ENCODE results near the gene SORCS3.
A peak's percentile ranks its signal among the peaks of the same experiment; 100 is the strongest.

The SORCS3 gene

GRCh38 chr10:105128111-105128510, 487.0 kb downstream of the SORCS3 start:
- peak; percentile 11 for DNase-seq
- Histone ChIP-seq H3K27me3 (ENCODE audit: insufficient read depth, low read depth, severe bottlenecking) (no peaks in the 10 kb centered on the region), H3K4me3 (ENCODE audit: low read depth, low read length) (no peak overlapping the region), H3K36me3 (no peaks in the 10 kb centered on the region), H3K9me3 (ENCODE audit: severe bottlenecking) (no peaks in the 10 kb centered on the region), H3K27ac (no peak overlapping the region)
- TF ChIP-seq CTCF (IDR thresholded peaks at IDR 0.05; ENCODE audit: low read depth, low read length): no peak

- no peak for TF ChIP-seq CTCF (IDR thresholded peaks at IDR 0.05; ENCODE audit: low read depth, low read length)
- Histone ChIP-seq H3K27me3 (ENCODE audit: insufficient read depth, low read depth, severe bottlenecking) (no peaks in the 10 kb centered on the region), H3K9me3 (ENCODE audit: severe bottlenecking) (no peaks in the 10 kb centered on the region), H3K27ac (no peak overlapping the region), H3K36me3 (no peaks in the 10 kb centered on the region), H3K4me3 (ENCODE audit: low read depth, low read length) (no peak overlapping the region)
- DNase-seq: no peak
Measured at GRCh38 chr10:105138358-105138757, 497.3 kb downstream of the SORCS3 start.

- H3K27me3 ChIP-seq (ENCODE audit: insufficient read depth, low read depth, severe bottlenecking): no peaks in the 10 kb centered on the region
- DNase-seq: no peak
- no peak overlapping the region for H3K27ac ChIP-seq
- TF ChIP-seq CTCF (IDR thresholded peaks at IDR 0.05; ENCODE audit: low read depth, low read length): no peak
- no peak overlapping the region for H3K4me3 ChIP-seq (ENCODE audit: low read depth, low read length)
- H3K9me3 ChIP-seq (ENCODE audit: severe bottlenecking): no peaks in the 10 kb centered on the region
- H3K36me3 ChIP-seq: no peaks in the 10 kb centered on the region
Measured at GRCh38 chr10:105139363-105139896, 498.3 kb downstream of the SORCS3 start.

GRCh38 chr10:105140600-105140999, 499.5 kb downstream of the SORCS3 start:
- TF ChIP-seq CTCF (IDR thresholded peaks at IDR 0.05; ENCODE audit: low read depth, low read length): no peak
- H3K27ac ChIP-seq: no peak overlapping the region
- H3K9me3 ChIP-seq (ENCODE audit: severe bottlenecking): no peaks in the 10 kb centered on the region
- no peak overlapping the region for H3K4me3 ChIP-seq (ENCODE audit: low read depth, low read length)
- H3K27me3 ChIP-seq (ENCODE audit: insufficient read depth, low read depth, severe bottlenecking): no peaks in the 10 kb centered on the region
- no peak for DNase-seq
- H3K36me3 ChIP-seq: no peaks in the 10 kb centered on the region

GRCh38 chr10:105145711-105146110, 504.6 kb downstream of the SORCS3 start:
- no peak overlapping the region for H3K27ac ChIP-seq
- H3K4me3 ChIP-seq (ENCODE audit: low read depth, low read length): no peak overlapping the region
- no peak for DNase-seq
- H3K36me3 ChIP-seq: no peaks in the 10 kb centered on the region
- H3K27me3 ChIP-seq (ENCODE audit: insufficient read depth, low read depth, severe bottlenecking): no peaks in the 10 kb centered on the region
- TF ChIP-seq CTCF (IDR thresholded peaks at IDR 0.05; ENCODE audit: low read depth, low read length): no peak
- no peaks in the 10 kb centered on the region for H3K9me3 ChIP-seq (ENCODE audit: severe bottlenecking)

- no peaks in the 10 kb centered on the region for H3K9me3 ChIP-seq (ENCODE audit: severe bottlenecking)
- no peaks in the 10 kb centered on the region for H3K27me3 ChIP-seq (ENCODE audit: insufficient read depth, low read depth, severe bottlenecking)
- no peak overlapping the region for H3K4me3 ChIP-seq (ENCODE audit: low read depth, low read length)
- H3K27ac ChIP-seq: no peak overlapping the region
- no peak for TF ChIP-seq CTCF (IDR thresholded peaks at IDR 0.05; ENCODE audit: low read depth, low read length)
- DNase-seq: no peak
- H3K36me3 ChIP-seq: no peaks in the 10 kb centered on the region
Measured at GRCh38 chr10:105146436-105146835, 505.3 kb downstream of the SORCS3 start.

All from WERI-Rb-1 (cell line).